ENCODE data around the gene MAGI2. TPM values are rescaled to one million over a fixed set of nuclear protein-coding genes. Genes with fewer than 3 reads are reported as not detected.
A peak's percentile ranks its signal among the peaks of the same experiment; 100 is the strongest.

Gene MAGI2
- total RNA-seq, 1 experiment from 2014 or later, result 14.3 TPM

DNA sequence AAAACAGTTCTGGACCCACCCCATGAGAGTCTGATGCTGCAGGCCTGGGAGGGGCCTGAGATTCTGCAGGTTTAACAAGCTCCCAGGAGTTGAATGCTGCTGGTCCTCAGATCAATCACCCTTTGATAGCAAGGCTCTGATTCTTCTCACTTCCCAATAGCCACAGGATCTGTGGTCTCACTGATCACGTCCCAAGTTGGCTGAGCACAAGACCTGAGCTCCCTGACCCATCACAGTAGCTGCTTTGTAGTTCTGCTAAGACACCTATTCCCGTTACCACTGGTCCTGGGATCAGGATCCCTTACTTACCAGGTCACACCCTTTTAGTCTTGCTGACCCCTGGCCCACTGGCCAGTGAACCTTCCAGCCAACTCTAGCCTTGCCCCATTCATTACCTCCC is 1282.1 kb downstream of the MAGI2 start:
- no peak overlapping the region for H2AK5ac ChIP-seq (ENCODE audit: insufficient read length, low read length)
- DNase-seq, result no peak
- peaks cover 0 to 4% (median 3%) of the 10 kb centered on the region in 3 experiments; a peak in 2 of 7 replicates for H3K36me3 Mint-ChIP-seq (ENCODE audit: insufficient read depth in 1 of 3, low read depth in 3 of 3)
- H3K23ac ChIP-seq (ENCODE audit: insufficient read length, low read depth, low read length), result no peak overlapping the region
- H2BK15ac ChIP-seq (ENCODE audit: low read depth, low read length), result no peak overlapping the region
- no peak overlapping the region for H3K4ac ChIP-seq (ENCODE audit: low read depth, low read length)
- no peak overlapping the region for H4K5ac ChIP-seq (ENCODE audit: insufficient read length, low read depth, low read length)
- no peak overlapping the region for H4K91ac ChIP-seq (ENCODE audit: insufficient read length, low read depth, low read length)
- H3K9me3 Mint-ChIP-seq, result no peaks in the 10 kb centered on the region
- H3K27ac ChIP-seq (ENCODE audit: insufficient read length, low read depth, low read length), result no peak overlapping the region
- no peaks in the 10 kb centered on the region for H3K23me2 ChIP-seq (ENCODE audit: insufficient read length, low read depth, low read length, poor library complexity, severe bottlenecking)
- H3K27ac Mint-ChIP-seq, result peak overlapping the region in 2 of 3 experiments; percentile 41 to 92; a peak in 4 of 7 replicates
- no peak overlapping the region for H2BK20ac ChIP-seq (ENCODE audit: low read depth, low read length, poor library complexity, severe bottlenecking)
- no peak overlapping the region for H2BK12ac ChIP-seq (ENCODE audit: insufficient read length, low read depth, low read length)
- H3K56ac ChIP-seq (ENCODE audit: insufficient read length, low read depth, low read length), result no peak overlapping the region
- peaks cover 36 to 41% of the 10 kb centered on the region in 2 experiments for H3K4me1 Mint-ChIP-seq
- H4K20me1 ChIP-seq (ENCODE audit: control insufficient read depth, insufficient read depth, insufficient read length), result no peaks in the 10 kb centered on the region
- no peak overlapping the region for H3K18ac ChIP-seq (ENCODE audit: insufficient read length, low read depth, low read length)
- H2BK5ac ChIP-seq (ENCODE audit: insufficient read length, low read length), result no peak overlapping the region
- H3K14ac ChIP-seq (ENCODE audit: insufficient read depth, low read length), result no peak overlapping the region
- H3K4me1 ChIP-seq (ENCODE audit: insufficient read depth, low read length), result peaks cover 13% of the 10 kb centered on the region; the same call in 1 of the 2 replicates
- H4K8ac ChIP-seq (replicated peaks; ENCODE audit: insufficient read length, low read depth, low read length), result no peak overlapping the region
- H3K27me3 Mint-ChIP-seq (ENCODE audit: low read depth), result no peaks in the 10 kb centered on the region; the same call in 1 of the 2 replicates
- TF ChIP-seq CTCF (conservative IDR thresholded peaks at IDR 0.05), result no peak
- no peak overlapping the region for H3K4me2 ChIP-seq (ENCODE audit: insufficient read depth, insufficient read length, low read length)
- no peak overlapping the region for H3K9ac ChIP-seq (ENCODE audit: extremely low read depth, insufficient read length, low read length)
- WGBS (ENCODE audit: extremely low coverage, insufficient read length, low lambda C conversion rate), result no CpG with 5 or more reads among the region's 2 CpGs
- no peaks in the 10 kb centered on the region for H3K79me1 ChIP-seq (ENCODE audit: insufficient read depth, low read depth, low read length, poor library complexity, severe bottlenecking)
- H3K27me3 ChIP-seq (ENCODE audit: insufficient read depth, low read length), result no peaks in the 10 kb centered on the region
- H2BK120ac ChIP-seq (ENCODE audit: low read depth, low read length, poor library complexity, severe bottlenecking), result no peak overlapping the region
- no peak overlapping the region for H3T11ph ChIP-seq (ENCODE audit: low read length)
- H2AFZ ChIP-seq (ENCODE audit: low read length), result no peak overlapping the region
- no peaks in the 10 kb centered on the region for H3K9me3 ChIP-seq (ENCODE audit: control insufficient read depth, low read depth, low read length)
- H3K4me3 Mint-ChIP-seq, result no peak overlapping the region
- H3K79me2 ChIP-seq (ENCODE audit: insufficient read depth, low read length), result no peaks in the 10 kb centered on the region
